B cell (primary cell): ENCODE data around the gene UBN1. TPM values are rescaled to one million over a fixed set of nuclear protein-coding genes. Genes with fewer than 3 reads are reported as not detected.

ENCODE experiments used
- ATAC-seq: fragments of 200-7000 bp; cut with Tn5 transposase; one replicate; pipeline ENCODE4 v1.10.0; 2021; ENCODE audit warnings: low read depth, mild to moderate bottlenecking, moderate number of reproducible peaks, moderate library complexity
- CTCF ChIA-PET: fragments of 350-600 bp; sonication (Branson Sonifier 250); formaldehyde crosslinking; loops from one replicate; lab custom pipeline; 2021; ENCODE audit warnings: antibody characterized with exemption, inconsistent platforms; lab: Charles Lee
- POLR2A ChIA-PET: fragments of 350-600 bp; sonication (Branson Sonifier 250); formaldehyde crosslinking; loops from one replicate; lab custom pipeline; 2021; ENCODE audit warnings: antibody characterized with exemption; lab: Charles Lee
- DNase-seq: peaks from one replicate; pipeline ENCODE4 v3.0.0; 2013
- H2AFZ ChIP-seq: 2 replicates; pipeline ENCODE4 v1.6.1; 2012; ENCODE audit warnings: mild to moderate bottlenecking, low read depth, low read length; ENCODE audit not compliant: insufficient read depth, poor library complexity, severe bottlenecking
- H3K27ac ChIP-seq, 2 donors: 1 replicate in 1 of 2; 2 replicates in 1 of 2; pipeline ENCODE4 v1.5.1; 2012 to 2013; ENCODE audit warnings: low read length in 2 of 2, mild to moderate bottlenecking in 2 of 2, moderate library complexity in 1 of 2
- H3K27me3 ChIP-seq, 4 experiments: fragments of 200-600 bp in 1 of 4; sonication (generic) in 1 of 4; replicated peaks in 1 of 4; 1 replicate in 2 of 4; 2 replicates in 2 of 4; pipeline versions ENCODE4 v1.6.1 to v1.7.0; 2013 to 2016; ENCODE audit warnings: low read length in 3 of 4, mild to moderate bottlenecking in 2 of 4, mixed read lengths in 1 of 4, moderate library complexity in 1 of 4; ENCODE audit not compliant: insufficient read depth in 4 of 4, control insufficient read depth in 3 of 4; ENCODE audit errors: control extremely low read depth in 1 of 4
- H3K36me3 ChIP-seq, 2 experiments: replicated peaks in 1 of 2; 1 replicate in 1 of 2; 2 replicates in 1 of 2; pipeline versions ENCODE4 v1.6.1 to v1.7.1; 2013; ENCODE audit warnings: low read length in 1 of 2; ENCODE audit not compliant: insufficient read depth in 2 of 2, control insufficient read depth in 1 of 2; ENCODE audit errors: control extremely low read depth in 1 of 2, extremely low read depth in 1 of 2
- H3K4me1 ChIP-seq, 2 donors: fragments of 200-600 bp in 1 of 2; sonication (generic) in 1 of 2; 1 replicate in 1 of 2; 2 replicates in 1 of 2; pipeline versions ENCODE4 v1.5.1 to v1.6.1; 2013 to 2017; ENCODE audit warnings: low read length in 2 of 2; ENCODE audit not compliant: control insufficient read depth in 2 of 2, insufficient read depth in 2 of 2
- H3K4me2 ChIP-seq: replicated peaks from 2 replicates; pipeline ENCODE3; 2012; ENCODE audit warnings: mild to moderate bottlenecking, low read depth, low read length; ENCODE audit not compliant: poor library complexity, severe bottlenecking
- H3K4me3 ChIP-seq, 5 experiments: fragments of 200-600 bp in 1 of 5; sonication (generic) in 1 of 5; 1 replicate in 3 of 5; 2 replicates in 2 of 5; pipeline versions ENCODE4 v1.5.1 to v1.7.0; 2011 to 2016; ENCODE audit warnings: low read length in 4 of 5, mild to moderate bottlenecking in 4 of 5, low read depth in 2 of 5, control low read depth in 1 of 5, moderate library complexity in 1 of 5; ENCODE audit not compliant: insufficient read depth in 1 of 5; ENCODE audit errors: control extremely low read depth in 1 of 5, extremely low read depth in 1 of 5
- H3K79me2 ChIP-seq: fragments of 200-600 bp; sonication (generic); one replicate; pipeline ENCODE4 v1.6.0; 2016; ENCODE audit warnings: low read length; ENCODE audit not compliant: control insufficient read depth, insufficient read depth
- H3K9ac ChIP-seq: fragments of 200-600 bp; sonication (generic); 2 replicates; pipeline ENCODE4 v1.6.1; 2017; ENCODE audit warnings: mild to moderate bottlenecking, low read length, moderate library complexity
- H3K9me3 ChIP-seq, 3 donors: one replicate each; pipeline versions ENCODE4 v1.6.1 to v1.7.1; 2013; ENCODE audit warnings: low read length in 2 of 3; ENCODE audit not compliant: control insufficient read depth in 2 of 3, insufficient read depth in 1 of 3; ENCODE audit errors: control extremely low read depth in 1 of 3
- H4K20me1 ChIP-seq: 2 replicates; pipeline ENCODE4 v1.6.0; 2012; ENCODE audit warnings: mild to moderate bottlenecking, low read length; ENCODE audit not compliant: insufficient read depth, control insufficient read depth, poor library complexity, severe bottlenecking
- H3K27ac Mint-ChIP-seq: one replicate; pipeline ENCODE4 v1.8.0; 2021; ENCODE audit warnings: mixed read lengths
- H3K27me3 Mint-ChIP-seq: one replicate; pipeline ENCODE4 v1.8.0; 2021; ENCODE audit warnings: mixed read lengths
- H3K4me1 Mint-ChIP-seq: one replicate; pipeline ENCODE4 v1.8.0; 2021; ENCODE audit warnings: mixed read lengths
- H3K4me3 Mint-ChIP-seq: one replicate; pipeline ENCODE4 v1.8.0; 2021; ENCODE audit warnings: mixed read lengths
- H3K9me3 Mint-ChIP-seq: one replicate; pipeline ENCODE4 v1.8.0; 2022; ENCODE audit warnings: mixed read lengths; ENCODE audit not compliant: insufficient read depth
- EZH2 ChIP-seq: IDR thresholded peaks from 2 replicates; pipeline ENCODE4 v1.6.1; 2012; ENCODE audit warnings: borderline replicate concordance, low read depth, mild to moderate bottlenecking, moderate library complexity, low read length; ENCODE audit not compliant: insufficient read depth, poor library complexity, severe bottlenecking
- WGBS: methylation state at CpG from one replicate; pipeline ENCODE4 v1.1.5; 2013; ENCODE audit warnings: missing lambda C conversion rate; ENCODE audit not compliant: insufficient coverage; 5-methylcytosine and 5-hydroxymethylcytosine counted together
- intact Hi-C: fragments of 100-400 bp; cut with micrococcal nuclease; formaldehyde crosslinking; loops from one replicate; pipeline ENCODE4 v1.10.0; 2022
- polyA plus RNA-seq: library from polyadenylated mRNA; depleted of rRNA; stranded (reverse); fragments of >200 nt; gene quantifications from 2 replicates; pipeline ENCODE4 v1.2.3, GENCODE V29; 2012
- total RNA-seq, 2 donors: library from RNA; stranded (reverse); fragments of 120-200 nt in 1 of 2; gene quantifications; 1 replicate in 1 of 2; 2 replicates in 1 of 2; pipeline versions ENCODE4 v1.2.3 to v1.2.4, GENCODE V29; 2013 to 2022
- TF ChIP-seq, protein P1 (sequence below): fragments of 200-600 bp; IDR thresholded peaks from one replicate; pipeline ENCODE4 v1.8.0; 2022; ENCODE audit warnings: antibody characterized with exemption, mild to moderate bottlenecking

UBN1 gene
- total and polyA plus RNA-seq, 2 donors (not counting 1 experiment from before 2014, with no cell fraction given), result 16.6 to 38.1 TPM

DNA sequence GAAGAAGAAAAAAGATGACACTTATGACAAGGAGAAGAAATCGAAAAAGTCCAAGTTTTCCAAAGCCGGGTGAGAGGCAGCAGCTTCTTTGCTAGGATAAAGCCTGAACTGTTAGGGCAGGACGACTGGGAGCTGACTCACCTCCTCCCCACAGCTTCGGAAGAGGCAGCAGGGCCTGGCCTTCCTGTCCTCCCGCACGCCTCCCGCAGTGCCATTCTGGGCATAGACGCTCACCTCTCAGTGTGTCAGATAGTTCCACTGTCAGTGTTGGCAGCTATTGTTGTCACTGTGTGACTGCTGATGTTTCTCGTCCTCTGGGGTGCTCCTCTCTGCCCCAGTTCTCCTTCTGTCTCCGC lies 12.6 kb downstream of the UBN1 start:
- WGBS, result over 99% methylated on average over 10 of the region's 10 CpGs
- no peak overlapping the region for H2AFZ ChIP-seq
- no peak for ATAC-seq
- POLR2A ChIA-PET, result no interaction called here
- no peak overlapping the region for H3K27ac ChIP-seq
- CTCF ChIA-PET, result no interaction called here
- intact Hi-C loops, result no loop called here
- H3K4me3 ChIP-seq, result no peak overlapping the region
- H3K4me2 ChIP-seq, result no peak overlapping the region
- no peak overlapping the region for H3K27ac Mint-ChIP-seq
- no peaks in the 10 kb centered on the region for H3K9me3 Mint-ChIP-seq
- peaks cover 76% of the 10 kb centered on the region for H3K79me2 ChIP-seq
- no peaks in the 10 kb centered on the region for H3K4me1 Mint-ChIP-seq
- H3K27me3 ChIP-seq, result no peaks in the 10 kb centered on the region
- H3K36me3 ChIP-seq, result peaks cover 19 to 73% of the 10 kb centered on the region in 2 experiments
- H3K9me3 ChIP-seq, result no peaks in the 10 kb centered on the region
- H3K9ac ChIP-seq, result no peak overlapping the region
- H3K4me1 ChIP-seq, result no peaks in the 10 kb centered on the region
- TF ChIP-seq, protein P1, sequence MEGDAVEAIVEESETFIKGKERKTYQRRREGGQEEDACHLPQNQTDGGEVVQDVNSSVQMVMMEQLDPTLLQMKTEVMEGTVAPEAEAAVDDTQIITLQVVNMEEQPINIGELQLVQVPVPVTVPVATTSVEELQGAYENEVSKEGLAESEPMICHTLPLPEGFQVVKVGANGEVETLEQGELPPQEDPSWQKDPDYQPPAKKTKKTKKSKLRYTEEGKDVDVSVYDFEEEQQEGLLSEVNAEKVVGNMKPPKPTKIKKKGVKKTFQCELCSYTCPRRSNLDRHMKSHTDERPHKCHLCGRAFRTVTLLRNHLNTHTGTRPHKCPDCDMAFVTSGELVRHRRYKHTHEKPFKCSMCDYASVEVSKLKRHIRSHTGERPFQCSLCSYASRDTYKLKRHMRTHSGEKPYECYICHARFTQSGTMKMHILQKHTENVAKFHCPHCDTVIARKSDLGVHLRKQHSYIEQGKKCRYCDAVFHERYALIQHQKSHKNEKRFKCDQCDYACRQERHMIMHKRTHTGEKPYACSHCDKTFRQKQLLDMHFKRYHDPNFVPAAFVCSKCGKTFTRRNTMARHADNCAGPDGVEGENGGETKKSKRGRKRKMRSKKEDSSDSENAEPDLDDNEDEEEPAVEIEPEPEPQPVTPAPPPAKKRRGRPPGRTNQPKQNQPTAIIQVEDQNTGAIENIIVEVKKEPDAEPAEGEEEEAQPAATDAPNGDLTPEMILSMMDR, result no peak
- no peak for TF ChIP-seq EZH2
- no peak overlapping the region for H3K4me3 Mint-ChIP-seq
- no peak for DNase-seq
- H4K20me1 ChIP-seq, result peaks cover 11% of the 10 kb centered on the region
- H3K27me3 Mint-ChIP-seq, result no peaks in the 10 kb centered on the region

DNA sequence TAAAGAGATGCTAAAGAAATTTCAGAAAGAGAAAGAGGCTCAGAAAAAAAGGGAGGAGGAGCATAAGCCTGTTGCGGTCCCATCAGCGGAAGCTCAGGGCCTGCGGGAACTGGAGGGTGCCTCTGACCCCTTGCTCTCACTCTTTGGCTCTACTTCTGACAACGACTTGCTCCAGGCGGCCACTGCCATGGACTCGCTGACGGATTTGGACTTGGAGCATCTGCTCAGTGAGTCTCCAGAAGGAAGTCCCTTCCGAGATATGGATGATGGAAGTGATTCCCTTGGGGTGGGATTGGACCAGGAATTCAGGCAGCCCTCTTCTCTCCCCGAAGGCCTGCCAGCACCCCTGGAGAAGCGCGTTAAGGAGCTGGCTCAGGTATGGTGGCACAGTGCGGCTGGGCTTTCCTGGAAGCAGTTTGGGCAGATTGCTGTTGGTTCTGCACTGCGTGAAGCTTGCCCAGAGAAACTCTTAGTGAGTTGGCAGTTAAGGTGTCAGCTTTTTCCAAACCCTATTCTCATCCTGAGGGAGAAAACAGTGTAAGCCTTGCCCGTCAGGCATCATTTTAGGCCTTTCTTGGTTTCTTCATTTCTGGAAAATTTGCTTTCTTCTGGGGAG lies 13.6 kb downstream of the UBN1 start:
- 100% methylated on average over 12 of the region's 14 CpGs for WGBS
- Histone ChIP-seq H3K36me3 (peaks cover 19 to 70% of the 10 kb centered on the region in 2 experiments), H4K20me1 (peaks cover 11% of the 10 kb centered on the region), H3K4me3 (no peak overlapping the region), H3K27ac (no peak overlapping the region), H3K9me3 (no peaks in the 10 kb centered on the region), H3K4me1 (no peaks in the 10 kb centered on the region), H3K27me3 (no peaks in the 10 kb centered on the region), H3K9ac (no peak overlapping the region), H3K4me2 (no peak overlapping the region), H2AFZ (no peak overlapping the region), H3K79me2 (peaks cover 67% of the 10 kb centered on the region)
- H3K4me3 Mint-ChIP-seq, result no peak overlapping the region
- POLR2A ChIA-PET, result no interaction called here
- H3K4me1 Mint-ChIP-seq, result no peaks in the 10 kb centered on the region
- TF ChIP-seq, protein P1, result no peak
- H3K9me3 Mint-ChIP-seq, result no peaks in the 10 kb centered on the region
- no peak overlapping the region for H3K27ac Mint-ChIP-seq
- intact Hi-C loops, result no loop called here
- CTCF ChIA-PET, result no interaction called here
- no peaks in the 10 kb centered on the region for H3K27me3 Mint-ChIP-seq
- no peak for DNase-seq
- no peak for ATAC-seq
